ENCODE measurements around the gene PEX12.
A peak's percentile ranks its signal among the peaks of the same experiment; 100 is the strongest.
"Not testable (repeated sequence)": the region's sequence is repeated elsewhere in the genome, so short reads cannot be mapped to it uniquely, and the experiment has no call there.

The PEX12 gene

GRCh38 chr17:35578197-35578928, at the start of gene PEX12:
Gene PEX12 (minus strand): TSS chr17:35578571. CDS start chr17:35578021, 550 bp downstream.
- DNase-seq (ENCODE audit: low read depth in 3 of 3) = peak; percentile 63 to 75 (median 70)

GRCh38 chr17:35627417-35627816, 49.0 kb upstream of the PEX12 start:
- DNase-seq (ENCODE audit: low read depth in 3 of 3) = no peak

GRCh38 chr17:35621768-35622167, 43.4 kb upstream of the PEX12 start:
- no peak for DNase-seq (ENCODE audit: low read depth in 3 of 3)

GRCh38 chr17:35618628-35619027, 40.3 kb upstream of the PEX12 start:
- no peak for DNase-seq (ENCODE audit: low read depth in 3 of 3)

- no peak for DNase-seq (ENCODE audit: low read depth in 3 of 3)
These were observed 39.1 kb upstream of the PEX12 start for GRCh38 chr17:35617505-35617904.

GRCh38 chr17:35616536-35616935, 38.2 kb upstream of the PEX12 start:
- DNase-seq (ENCODE audit: low read depth in 3 of 3) = no peak

- no peak for DNase-seq (ENCODE audit: low read depth in 3 of 3)
These were observed 36.4 kb upstream of the PEX12 start for GRCh38 chr17:35614810-35615209.

- DNase-seq (ENCODE audit: low read depth in 3 of 3) = no peak
These were observed 34.7 kb upstream of the PEX12 start for GRCh38 chr17:35612924-35613521.

GRCh38 chr17:35610746-35611145, 32.4 kb upstream of the PEX12 start:
- DNase-seq (ENCODE audit: low read depth in 3 of 3) = not testable (repeated sequence)

GRCh38 chr17:35609831-35610230, 31.5 kb upstream of the PEX12 start:
- no peak for DNase-seq (ENCODE audit: low read depth in 3 of 3)

- DNase-seq (ENCODE audit: low read depth in 3 of 3) = no peak
These were observed 29.0 kb upstream of the PEX12 start for GRCh38 chr17:35607239-35607847.

GRCh38 chr17:35605678-35606077, 27.3 kb upstream of the PEX12 start:
- DNase-seq (ENCODE audit: low read depth in 3 of 3) = no peak

GRCh38 chr17:35603674-35604073, 25.3 kb upstream of the PEX12 start:
- DNase-seq (ENCODE audit: low read depth in 3 of 3) = no peak

GRCh38 chr17:35597604-35598003, 19.2 kb upstream of the PEX12 start:
- DNase-seq (ENCODE audit: low read depth in 3 of 3) = no peak

GRCh38 chr17:35596530-35597233, 18.3 kb upstream of the PEX12 start:
- no peak for DNase-seq (ENCODE audit: low read depth in 3 of 3)

- DNase-seq (ENCODE audit: low read depth in 3 of 3) = no peak
These were observed 17.7 kb upstream of the PEX12 start for GRCh38 chr17:35596072-35596471.

GRCh38 chr17:35588196-35588920, 10.0 kb upstream of the PEX12 start:
- no peak for DNase-seq (ENCODE audit: low read depth in 3 of 3)

- peak; percentile 95 to 96 (median 95) for DNase-seq (ENCODE audit: low read depth in 3 of 3)
These were observed 8.9 kb upstream of the PEX12 start, which contains the start of gene AP2B1 for GRCh38 chr17:35587074-35587961. Gene AP2B1 (plus strand): TSS chr17:35587322. CDS start chr17:35594031, 6,709 bp downstream.

- DNase-seq (ENCODE audit: low read depth in 3 of 3) = no peak
These were observed 8.2 kb upstream of the PEX12 start for GRCh38 chr17:35586569-35587073.

GRCh38 chr17:35584061-35584460, 5.7 kb upstream of the PEX12 start:
- DNase-seq (ENCODE audit: low read depth in 3 of 3) = no peak
